ENCODE measurements around the gene SDK2.

SDK2 gene

GRCh38 chr17:73419051-73419450, 225.2 kb downstream of the SDK2 start:
- no peaks in the 10 kb centered on the region for H3K27me3 ChIP-seq (ENCODE audit: low read depth)
- no peak for DNase-seq (ENCODE audit: low spot score in 2 of 2)
- no peaks in the 10 kb centered on the region for H3K9me3 ChIP-seq
- H3K4me1 ChIP-seq: no peaks in the 10 kb centered on the region
- H3K4me3 ChIP-seq: no peak overlapping the region
- no peaks in the 10 kb centered on the region for H3K36me3 ChIP-seq (replicated peaks)
- in situ Hi-C loops (cut with MboI; ENCODE audit: low sequenced_read_pairs): no loop called here

- H3K27me3 ChIP-seq (ENCODE audit: low read depth): no peaks in the 10 kb centered on the region
- no peak overlapping the region for H3K4me3 ChIP-seq
- no peaks in the 10 kb centered on the region for H3K4me1 ChIP-seq
- in situ Hi-C loops (cut with MboI; ENCODE audit: low sequenced_read_pairs): no loop called here
- H3K36me3 ChIP-seq (replicated peaks): no peaks in the 10 kb centered on the region
- H3K9me3 ChIP-seq: no peaks in the 10 kb centered on the region
- no peak for DNase-seq (ENCODE audit: low spot score in 2 of 2)
Observed at GRCh38 chr17:73415782-73416181, 228.5 kb downstream of the SDK2 start.

GRCh38 chr17:73414171-73414955, 229.9 kb downstream of the SDK2 start:
- Histone ChIP-seq H3K36me3 (replicated peaks) (no peaks in the 10 kb centered on the region), H3K9me3 (no peaks in the 10 kb centered on the region), H3K4me3 (no peak overlapping the region), H3K4me1 (no peaks in the 10 kb centered on the region), H3K27me3 (ENCODE audit: low read depth) (no peaks in the 10 kb centered on the region)
- DNase-seq (ENCODE audit: low spot score in 2 of 2): no peak
- in situ Hi-C loops (cut with MboI; ENCODE audit: low sequenced_read_pairs): no loop called here

GRCh38 chr17:73412914-73413313, 231.3 kb downstream of the SDK2 start:
- no peaks in the 10 kb centered on the region for H3K9me3 ChIP-seq
- H3K36me3 ChIP-seq (replicated peaks): no peaks in the 10 kb centered on the region
- no peaks in the 10 kb centered on the region for H3K27me3 ChIP-seq (ENCODE audit: low read depth)
- H3K4me3 ChIP-seq: no peak overlapping the region
- DNase-seq (ENCODE audit: low spot score in 2 of 2): no peak
- H3K4me1 ChIP-seq: no peaks in the 10 kb centered on the region
- in situ Hi-C loops (cut with MboI; ENCODE audit: low sequenced_read_pairs): no loop called here

GRCh38 chr17:73411313-73411747, 232.9 kb downstream of the SDK2 start:
- DNase-seq (ENCODE audit: low spot score in 2 of 2): no peak
- in situ Hi-C loops (cut with MboI; ENCODE audit: low sequenced_read_pairs): no loop called here
- no peak overlapping the region for H3K4me3 ChIP-seq
- no peaks in the 10 kb centered on the region for H3K9me3 ChIP-seq
- no peaks in the 10 kb centered on the region for H3K36me3 ChIP-seq (replicated peaks)
- H3K27me3 ChIP-seq (ENCODE audit: low read depth): no peaks in the 10 kb centered on the region
- no peaks in the 10 kb centered on the region for H3K4me1 ChIP-seq

GRCh38 chr17:73410586-73411312, 233.5 kb downstream of the SDK2 start:
- in situ Hi-C loops (cut with MboI; ENCODE audit: low sequenced_read_pairs): no loop called here
- Histone ChIP-seq H3K27me3 (ENCODE audit: low read depth) (no peaks in the 10 kb centered on the region), H3K36me3 (replicated peaks) (no peaks in the 10 kb centered on the region), H3K4me1 (no peaks in the 10 kb centered on the region), H3K4me3 (no peak overlapping the region), H3K9me3 (no peaks in the 10 kb centered on the region)
- no peak for DNase-seq (ENCODE audit: low spot score in 2 of 2)

GRCh38 chr17:73404246-73404645, 240.0 kb downstream of the SDK2 start:
- no peak for DNase-seq (ENCODE audit: low spot score in 2 of 2)
- H3K4me3 ChIP-seq: no peak overlapping the region
- H3K27me3 ChIP-seq (ENCODE audit: low read depth): no peaks in the 10 kb centered on the region
- no peaks in the 10 kb centered on the region for H3K9me3 ChIP-seq
- in situ Hi-C loops (cut with MboI; ENCODE audit: low sequenced_read_pairs): no loop called here
- H3K36me3 ChIP-seq (replicated peaks): no peaks in the 10 kb centered on the region
- no peaks in the 10 kb centered on the region for H3K4me1 ChIP-seq

- no peaks in the 10 kb centered on the region for H3K9me3 ChIP-seq
- H3K4me3 ChIP-seq: no peak overlapping the region
- H3K27me3 ChIP-seq (ENCODE audit: low read depth): no peaks in the 10 kb centered on the region
- no peak for DNase-seq (ENCODE audit: low spot score in 2 of 2)
- H3K36me3 ChIP-seq (replicated peaks): no peaks in the 10 kb centered on the region
- no peaks in the 10 kb centered on the region for H3K4me1 ChIP-seq
- in situ Hi-C loops (cut with MboI; ENCODE audit: low sequenced_read_pairs): no loop called here
Observed at GRCh38 chr17:73402466-73402865, 241.8 kb downstream of the SDK2 start.

- H3K27me3 ChIP-seq (ENCODE audit: low read depth): no peaks in the 10 kb centered on the region
- no peaks in the 10 kb centered on the region for H3K9me3 ChIP-seq
- DNase-seq (ENCODE audit: low spot score in 2 of 2): peak in 1 of 2 experiments; percentile 55
- in situ Hi-C loops (cut with MboI; ENCODE audit: low sequenced_read_pairs): no loop called here
- H3K4me3 ChIP-seq: no peak overlapping the region
- H3K4me1 ChIP-seq: no peaks in the 10 kb centered on the region
- H3K36me3 ChIP-seq (replicated peaks): no peaks in the 10 kb centered on the region
Observed at GRCh38 chr17:73401911-73402310, 242.3 kb downstream of the SDK2 start.

- no peaks in the 10 kb centered on the region for H3K36me3 ChIP-seq (replicated peaks)
- no peaks in the 10 kb centered on the region for H3K4me1 ChIP-seq
- H3K9me3 ChIP-seq: no peaks in the 10 kb centered on the region
- DNase-seq (ENCODE audit: low spot score in 2 of 2): no peak
- no peak overlapping the region for H3K4me3 ChIP-seq
- no peaks in the 10 kb centered on the region for H3K27me3 ChIP-seq (ENCODE audit: low read depth)
- in situ Hi-C loops (cut with MboI; ENCODE audit: low sequenced_read_pairs): no loop called here
Observed at GRCh38 chr17:73400915-73401545, 243.2 kb downstream of the SDK2 start.

GRCh38 chr17:73399056-73399455, 245.2 kb downstream of the SDK2 start:
- Histone ChIP-seq H3K36me3 (replicated peaks) (no peaks in the 10 kb centered on the region), H3K9me3 (no peaks in the 10 kb centered on the region), H3K27me3 (ENCODE audit: low read depth) (no peaks in the 10 kb centered on the region), H3K4me1 (no peaks in the 10 kb centered on the region), H3K4me3 (no peak overlapping the region)
- no peak for DNase-seq (ENCODE audit: low spot score in 2 of 2)
- in situ Hi-C loops (cut with MboI; ENCODE audit: low sequenced_read_pairs): no loop called here

- no peaks in the 10 kb centered on the region for H3K4me1 ChIP-seq
- H3K27me3 ChIP-seq (ENCODE audit: low read depth): no peaks in the 10 kb centered on the region
- H3K9me3 ChIP-seq: no peaks in the 10 kb centered on the region
- in situ Hi-C loops (cut with MboI; ENCODE audit: low sequenced_read_pairs): no loop called here
- H3K4me3 ChIP-seq: no peak overlapping the region
- no peaks in the 10 kb centered on the region for H3K36me3 ChIP-seq (replicated peaks)
- no peak for DNase-seq (ENCODE audit: low spot score in 2 of 2)
Observed at GRCh38 chr17:73397856-73398540, 246.2 kb downstream of the SDK2 start.

- Histone ChIP-seq H3K9me3 (no peaks in the 10 kb centered on the region), H3K36me3 (replicated peaks) (no peaks in the 10 kb centered on the region), H3K4me1 (no peaks in the 10 kb centered on the region), H3K4me3 (no peak overlapping the region), H3K27me3 (ENCODE audit: low read depth) (no peaks in the 10 kb centered on the region)
- no peak for DNase-seq (ENCODE audit: low spot score in 2 of 2)
- in situ Hi-C loops (cut with MboI; ENCODE audit: low sequenced_read_pairs): no loop called here
Observed at GRCh38 chr17:73397278-73397826, 246.9 kb downstream of the SDK2 start.

All from HAP-1 (cell line).